Coronary artery (tissue), 2 donors: ENCODE results near the gene ZDHHC14.

ENCODE experiments used
- DNase-seq: peaks from one replicate; pipeline ENCODE4 v3.0.0-alpha.2; 2017; ENCODE audit warnings: low spot score
- H3K27ac ChIP-seq, 2 donors: fragments of 200-600 bp; sonication (generic); one replicate each; pipeline ENCODE4 v1.5.1; 2016 to 2019
- H3K4me3 ChIP-seq: fragments of 200-600 bp; sonication (generic); 2 replicates; pipeline ENCODE4 v1.5.1; 2016; ENCODE audit warnings: mild to moderate bottlenecking, moderate library complexity
- TF ChIP-seq, protein P1 (sequence below): fragments of 200-600 bp; sonication (generic); IDR thresholded peaks from one replicate; pipeline ENCODE4 v1.5.1; 2019; ENCODE audit warnings: antibody characterized with exemption

The ZDHHC14 gene

DNA sequence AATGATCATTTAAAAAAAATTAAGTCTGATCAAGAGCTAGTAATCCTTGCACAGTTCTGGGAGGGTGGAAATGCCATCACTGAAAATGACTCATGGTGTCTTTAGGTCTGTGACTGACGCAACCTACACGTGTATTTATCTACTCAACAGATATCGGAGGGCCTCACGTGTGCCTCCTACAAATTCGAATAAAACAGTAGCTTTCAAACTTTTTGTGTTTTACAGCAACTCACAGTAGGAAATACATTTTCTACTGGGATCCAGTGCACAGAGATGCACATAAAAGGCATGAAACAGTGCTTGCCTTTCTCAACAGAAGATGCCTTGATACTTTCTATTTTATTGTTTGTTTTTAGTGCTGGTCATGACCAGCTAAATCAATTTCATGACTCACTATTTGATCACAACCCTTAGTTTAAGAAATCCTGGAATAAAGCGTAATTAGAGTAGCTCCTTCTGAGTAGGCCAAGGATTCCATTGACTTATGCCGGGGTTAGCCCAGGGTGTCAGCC, 232.1 kb downstream of the ZDHHC14 start:
- TF ChIP-seq, protein P1, sequence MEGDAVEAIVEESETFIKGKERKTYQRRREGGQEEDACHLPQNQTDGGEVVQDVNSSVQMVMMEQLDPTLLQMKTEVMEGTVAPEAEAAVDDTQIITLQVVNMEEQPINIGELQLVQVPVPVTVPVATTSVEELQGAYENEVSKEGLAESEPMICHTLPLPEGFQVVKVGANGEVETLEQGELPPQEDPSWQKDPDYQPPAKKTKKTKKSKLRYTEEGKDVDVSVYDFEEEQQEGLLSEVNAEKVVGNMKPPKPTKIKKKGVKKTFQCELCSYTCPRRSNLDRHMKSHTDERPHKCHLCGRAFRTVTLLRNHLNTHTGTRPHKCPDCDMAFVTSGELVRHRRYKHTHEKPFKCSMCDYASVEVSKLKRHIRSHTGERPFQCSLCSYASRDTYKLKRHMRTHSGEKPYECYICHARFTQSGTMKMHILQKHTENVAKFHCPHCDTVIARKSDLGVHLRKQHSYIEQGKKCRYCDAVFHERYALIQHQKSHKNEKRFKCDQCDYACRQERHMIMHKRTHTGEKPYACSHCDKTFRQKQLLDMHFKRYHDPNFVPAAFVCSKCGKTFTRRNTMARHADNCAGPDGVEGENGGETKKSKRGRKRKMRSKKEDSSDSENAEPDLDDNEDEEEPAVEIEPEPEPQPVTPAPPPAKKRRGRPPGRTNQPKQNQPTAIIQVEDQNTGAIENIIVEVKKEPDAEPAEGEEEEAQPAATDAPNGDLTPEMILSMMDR, result no peak
- no peak overlapping the region for H3K4me3 ChIP-seq
- no peak for DNase-seq
- no peak overlapping the region for H3K27ac ChIP-seq

DNA sequence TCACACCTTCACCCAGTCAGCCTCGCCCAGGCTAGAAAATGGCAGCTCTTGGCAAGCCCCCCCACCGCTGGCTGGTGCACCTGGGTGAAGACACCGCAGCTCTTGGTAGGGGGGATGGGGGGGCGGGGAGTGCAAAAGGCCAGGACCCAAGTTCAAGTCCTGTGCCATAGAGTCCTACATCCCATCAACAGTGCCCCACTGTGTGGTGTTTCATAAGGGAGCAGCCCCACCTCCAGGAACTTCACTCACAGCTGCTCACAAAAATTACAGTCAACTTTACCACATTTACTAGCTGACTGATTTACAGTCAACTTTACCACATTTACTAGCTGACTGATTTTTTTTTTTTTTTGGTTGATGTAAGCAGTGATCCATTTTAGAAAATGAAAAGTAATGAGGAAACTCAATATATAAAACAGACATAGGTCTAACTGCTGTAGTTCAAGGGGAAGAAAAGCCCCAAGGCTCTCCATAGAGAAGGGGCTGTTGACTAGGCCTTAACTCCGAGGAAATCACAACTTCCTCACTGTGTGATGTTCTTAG, 233.1 kb downstream of the ZDHHC14 start:
- TF ChIP-seq, protein P1, result no peak
- DNase-seq, result no peak
- H3K27ac ChIP-seq, result no peak overlapping the region
- H3K4me3 ChIP-seq, result no peak overlapping the region

DNA sequence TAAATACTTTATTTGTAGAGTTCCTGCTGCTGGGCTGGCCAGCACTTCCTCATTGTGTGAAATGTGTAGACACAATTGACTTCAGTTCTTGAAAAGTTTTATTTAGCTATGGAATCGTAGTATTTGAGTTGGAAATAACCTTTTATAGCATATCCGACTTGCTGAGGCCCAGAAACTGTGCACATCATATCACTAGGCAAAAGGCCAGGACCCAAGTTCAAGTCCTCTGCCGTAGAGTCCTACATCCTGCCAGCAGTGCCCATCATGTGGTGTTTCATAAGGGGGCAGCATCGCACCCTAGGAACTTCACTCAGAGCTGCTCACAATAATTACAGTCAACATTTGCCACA, 234.4 kb downstream of the ZDHHC14 start:
- TF ChIP-seq, protein P1, result no peak
- Histone ChIP-seq H3K4me3 (no peak overlapping the region), H3K27ac (no peak overlapping the region)
- no peak for DNase-seq

DNA sequence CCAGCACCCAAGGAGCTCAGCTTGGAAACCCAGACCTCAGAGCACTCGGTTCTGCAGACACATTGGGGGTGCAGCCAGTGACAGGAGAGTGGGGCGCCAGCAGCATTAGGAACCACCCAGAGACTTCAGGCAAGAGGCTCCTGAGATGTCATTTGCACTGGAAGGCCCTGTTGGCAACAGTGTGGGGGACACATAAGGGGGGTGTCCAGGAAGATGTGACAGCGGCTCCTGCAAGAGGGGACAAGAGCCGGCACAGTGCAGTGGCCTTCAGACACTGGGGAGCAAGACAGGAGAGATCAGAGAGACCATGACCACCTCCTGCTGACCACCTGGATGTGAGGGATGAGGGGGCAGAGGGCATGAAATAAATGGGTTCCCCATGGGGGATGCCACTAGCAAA, 235.0 kb downstream of the ZDHHC14 start:
- Histone ChIP-seq H3K4me3 (no peak overlapping the region), H3K27ac (no peak overlapping the region)
- TF ChIP-seq, protein P1, result no peak
- DNase-seq, result no peak

DNA sequence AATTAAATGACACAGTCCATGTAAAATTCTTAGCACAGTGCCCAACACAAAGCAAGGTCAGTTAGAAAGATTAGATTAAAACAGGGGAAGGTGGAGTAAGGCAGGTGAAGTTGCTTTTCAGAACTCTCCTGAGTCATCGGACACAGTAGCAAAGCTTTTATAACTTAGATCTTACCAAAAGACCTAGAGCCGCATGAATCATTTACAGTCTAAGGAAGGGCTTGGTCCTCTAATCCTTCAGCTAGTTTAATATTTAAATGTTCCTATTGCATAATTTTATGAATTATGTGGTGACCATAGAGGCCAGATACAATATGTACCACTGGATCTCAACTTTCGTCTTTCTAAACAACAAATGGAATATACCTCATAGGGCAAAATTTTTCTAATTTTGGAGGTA, 240.0 kb downstream of the ZDHHC14 start:
- Histone ChIP-seq H3K27ac (no peak overlapping the region), H3K4me3 (no peak overlapping the region)
- TF ChIP-seq, protein P1, result no peak
- DNase-seq, result no peak

DNA sequence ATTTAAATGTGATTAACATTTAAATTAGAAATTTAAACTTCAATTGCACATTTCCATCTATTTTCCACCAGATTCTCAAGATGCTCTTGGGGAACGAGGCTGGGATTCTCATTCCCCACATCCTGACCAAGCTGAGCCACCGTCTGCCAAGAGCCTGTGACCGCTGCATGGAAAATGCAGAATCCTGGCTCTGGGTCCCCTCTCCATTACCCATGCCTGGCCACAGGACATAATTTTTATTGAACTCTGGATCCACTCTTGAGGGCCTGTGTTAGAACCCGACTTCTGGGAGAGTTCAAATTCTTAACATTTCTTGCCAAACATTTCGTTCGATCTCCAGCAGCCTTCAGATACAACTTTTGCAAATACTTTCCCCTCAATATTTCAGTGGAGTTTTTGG, 240.4 kb downstream of the ZDHHC14 start:
- TF ChIP-seq, protein P1, result no peak
- no peak overlapping the region for H3K4me3 ChIP-seq
- no peak for DNase-seq
- H3K27ac ChIP-seq, result no peak overlapping the region

DNA sequence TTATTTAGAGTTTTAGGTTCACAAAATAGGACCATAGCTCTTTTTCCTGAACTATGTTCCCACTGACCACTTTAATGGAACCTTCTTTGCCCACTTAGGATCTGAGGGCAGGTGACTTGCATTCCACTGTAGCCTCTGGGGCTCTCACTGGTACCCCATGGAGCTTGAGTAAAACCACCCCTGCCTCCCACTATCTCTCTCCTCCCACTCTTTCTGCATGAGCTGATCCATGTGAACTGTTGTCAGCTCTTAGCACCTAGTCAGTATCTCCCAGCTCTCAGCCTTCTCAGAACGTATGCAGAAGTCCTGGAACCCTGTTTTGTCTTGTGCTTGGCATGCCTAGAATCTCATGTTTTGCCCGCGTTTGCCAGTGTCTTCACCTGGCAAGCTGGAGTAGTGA, 241.4 kb downstream of the ZDHHC14 start:
- TF ChIP-seq, protein P1, result no peak

More for the DNA sequence above, 241.4 kb downstream of the ZDHHC14 start:
- no peak overlapping the region for H3K4me3 ChIP-seq
- no peak overlapping the region for H3K27ac ChIP-seq
- DNase-seq, result no peak
